ENCODE data around the gene AKAP13. TPM values are rescaled to one million over a fixed set of nuclear protein-coding genes. Genes with fewer than 3 reads are reported as not detected.

AKAP13 gene
- total RNA-seq, 1 experiment from 2014 or later: 47.3 TPM

DNA sequence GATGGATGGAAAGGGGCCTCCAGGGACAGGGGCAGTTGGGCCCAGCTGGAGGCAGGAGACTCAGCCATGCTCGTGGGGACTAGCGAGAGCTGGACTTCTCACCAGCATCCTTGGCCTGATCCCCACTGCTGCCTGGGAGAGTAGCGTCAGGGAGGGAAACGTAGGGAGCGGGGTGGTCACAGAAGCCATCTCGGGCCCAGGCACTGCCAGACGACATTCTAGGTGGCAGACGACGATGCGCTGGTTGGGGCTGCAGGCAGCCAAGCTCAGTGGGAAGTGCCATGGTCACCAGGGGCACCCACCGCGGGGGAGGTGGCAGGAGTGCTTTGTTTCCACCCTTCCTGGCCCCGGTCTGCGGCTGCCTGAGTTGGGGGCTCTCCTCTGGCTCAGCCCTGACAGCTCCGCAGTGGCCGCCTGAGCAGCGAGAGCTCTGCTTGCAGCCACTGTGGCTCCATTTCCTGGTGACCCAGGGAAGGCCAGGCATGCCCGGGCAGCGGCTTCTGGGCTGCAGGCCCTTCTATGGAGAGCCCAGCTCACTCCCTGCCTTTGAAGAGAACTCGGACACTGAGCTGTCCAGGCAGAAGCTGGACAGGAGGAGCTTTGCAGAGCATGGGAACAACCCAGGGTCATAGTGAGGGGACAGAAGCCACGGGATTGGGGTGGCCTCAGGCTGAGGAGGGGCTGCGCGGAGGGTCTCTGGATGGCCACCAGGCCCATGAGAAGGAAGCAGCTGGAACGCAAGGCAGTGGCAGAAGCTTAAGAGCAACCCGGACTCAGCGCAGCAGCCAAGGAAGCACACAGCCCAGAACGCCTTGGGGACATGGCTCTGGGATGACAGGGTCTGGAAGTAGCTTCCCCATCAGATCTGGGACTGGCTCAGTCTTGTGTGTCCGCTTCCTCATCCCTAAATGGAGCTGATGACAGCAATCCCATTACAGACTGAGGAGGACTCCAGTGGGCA, 383.6 kb downstream of the AKAP13 start:
- no peak for TF ChIP-seq CTCF (conservative IDR thresholded peaks at IDR 0.05)
- Histone ChIP-seq H3T11ph (ENCODE audit: low read length) (no peak overlapping the region), H2BK20ac (ENCODE audit: low read depth, low read length, poor library complexity, severe bottlenecking) (no peak overlapping the region), H4K8ac (replicated peaks; ENCODE audit: insufficient read length, low read depth, low read length) (no peak overlapping the region), H3K79me2 (ENCODE audit: insufficient read depth, low read length) (no peaks in the 10 kb centered on the region; the same call in 1 of the 2 replicates), H4K5ac (ENCODE audit: insufficient read length, low read depth, low read length) (no peak overlapping the region), H2BK5ac (ENCODE audit: insufficient read length, low read length) (no peak overlapping the region), H3K27ac (ENCODE audit: insufficient read length, low read depth, low read length) (no peak overlapping the region), H3K9me3 (ENCODE audit: control insufficient read depth, low read depth, low read length) (no peaks in the 10 kb centered on the region), H3K4ac (ENCODE audit: low read depth, low read length) (no peak overlapping the region), H3K23ac (ENCODE audit: insufficient read length, low read depth, low read length) (no peak overlapping the region), H2BK12ac (ENCODE audit: insufficient read length, low read depth, low read length) (no peak overlapping the region), H3K27me3 (ENCODE audit: insufficient read depth, low read length) (no peaks in the 10 kb centered on the region), H2BK15ac (ENCODE audit: low read depth, low read length) (no peak overlapping the region), H2AK5ac (ENCODE audit: insufficient read length, low read length) (no peak overlapping the region), H2AFZ (ENCODE audit: low read length) (no peak overlapping the region), H3K9ac (ENCODE audit: extremely low read depth, insufficient read length, low read length) (no peak overlapping the region), H3K4me2 (ENCODE audit: insufficient read depth, insufficient read length, low read length) (no peak overlapping the region), H3K14ac (ENCODE audit: insufficient read depth, low read length) (peak overlapping the region; percentile 16; the same call in 1 of the 2 replicates), H3K4me1 (ENCODE audit: insufficient read depth, low read length) (no peaks in the 10 kb centered on the region), H3K18ac (ENCODE audit: insufficient read length, low read depth, low read length) (no peak overlapping the region), H4K91ac (ENCODE audit: insufficient read length, low read depth, low read length) (no peak overlapping the region), H4K20me1 (ENCODE audit: control insufficient read depth, insufficient read depth, insufficient read length) (no peaks in the 10 kb centered on the region), H2BK120ac (ENCODE audit: low read depth, low read length, poor library complexity, severe bottlenecking) (no peak overlapping the region), H3K79me1 (ENCODE audit: insufficient read depth, low read depth, low read length, poor library complexity, severe bottlenecking) (peaks cover 2% of the 10 kb centered on the region), H3K23me2 (ENCODE audit: insufficient read length, low read depth, low read length, poor library complexity, severe bottlenecking) (no peaks in the 10 kb centered on the region), H3K56ac (ENCODE audit: insufficient read length, low read depth, low read length) (no peak overlapping the region)
- H3K4me1 Mint-ChIP-seq: peaks cover 15 to 29% of the 10 kb centered on the region in 2 experiments
- no peaks in the 10 kb centered on the region for H3K27me3 Mint-ChIP-seq (ENCODE audit: low read depth)
- H3K36me3 Mint-ChIP-seq (ENCODE audit: insufficient read depth in 1 of 3, low read depth in 3 of 3): peaks cover 15 to 29% (median 20%) of the 10 kb centered on the region in 3 experiments; a peak in 6 of 7 replicates
- DNase-seq: no peak
- no peak overlapping the region for H3K4me3 Mint-ChIP-seq
- H3K27ac Mint-ChIP-seq: peak overlapping the region; percentile 77 to 92 (median 84)
- no CpG with 5 or more reads among the region's 28 CpGs for WGBS (ENCODE audit: extremely low coverage, insufficient read length, low lambda C conversion rate)
- no peaks in the 10 kb centered on the region; a peak in 1 of 5 replicates for H3K9me3 Mint-ChIP-seq
